AG08396 (cell line): Measurements from ENCODE around the gene TUT4.
"Not testable (repeated sequence)": the region's sequence is repeated elsewhere in the genome, so short reads cannot be mapped to it uniquely, and the experiment has no call there.

Source experiments
- DNase-seq: peaks from one replicate; pipeline ENCODE4 v3.0.0; 2012; ENCODE audit warnings: low spot score, mixed read lengths

The TUT4 gene

GRCh38 chr1:52552505-52553361 is at the start of gene TUT4:
Gene TUT4 (minus strand): TSS chr1:52553092. CDS start chr1:52526280, 26,812 bp downstream.
- peak; percentile 65 for DNase-seq

GRCh38 chr1:52601991-52602855 is 49.3 kb upstream of the TUT4 start, which contains the start of gene GPX7:
Gene GPX7 (plus strand): TSS chr1:52602371. CDS start chr1:52602410, 39 bp downstream.
- DNase-seq: peak; percentile 81

DNA sequence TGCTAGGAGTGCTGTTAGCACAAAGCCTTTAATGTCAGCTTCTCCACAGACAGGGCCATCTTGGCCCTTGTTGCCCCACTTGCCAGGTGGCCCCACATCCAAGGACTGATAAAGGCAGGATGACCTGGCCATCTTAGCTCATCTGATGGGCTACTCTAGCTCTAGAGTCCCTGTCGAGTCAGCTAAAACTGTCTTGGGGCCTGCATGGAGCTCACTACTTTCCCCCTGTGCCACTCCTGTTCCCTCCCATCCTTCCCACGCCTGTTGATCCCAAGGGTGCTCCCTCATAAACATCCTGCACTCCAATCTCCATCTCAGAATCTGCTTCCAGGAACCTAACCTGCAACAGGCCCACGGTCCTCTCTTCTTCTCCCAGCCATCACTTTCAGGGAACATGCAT is 48.6 kb upstream of the TUT4 start:
- no peak for DNase-seq

DNA sequence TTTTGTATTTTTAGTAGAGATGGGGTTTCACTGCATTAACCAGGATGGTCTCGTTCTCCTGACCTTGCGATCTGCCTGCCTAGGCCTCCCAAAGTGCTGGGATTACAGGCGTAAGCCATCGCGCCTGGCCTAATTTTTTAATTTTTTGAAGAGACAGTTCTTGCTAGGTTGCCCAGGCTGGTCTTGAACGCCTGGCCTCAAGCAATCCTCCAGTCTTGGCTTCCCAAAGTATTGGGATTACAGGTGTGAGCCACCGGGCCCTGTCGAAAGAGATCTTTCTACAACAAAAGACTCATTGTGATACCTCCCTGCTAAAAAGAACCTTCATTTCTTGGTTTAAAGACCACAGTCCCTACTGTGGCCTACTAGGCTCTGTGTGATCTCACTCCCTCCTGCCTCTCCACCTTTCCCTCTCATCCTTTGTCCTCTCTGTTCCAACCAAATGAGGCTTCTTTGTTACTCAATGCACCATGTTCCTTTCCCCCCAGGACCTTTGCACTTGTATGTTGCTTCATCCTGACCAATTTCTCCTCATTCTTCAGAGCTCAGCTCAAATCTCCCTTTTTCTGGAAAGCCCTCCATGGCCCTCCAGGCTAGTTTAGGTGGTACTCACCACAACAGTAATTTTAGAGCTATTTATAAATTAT is 47.8 kb upstream of the TUT4 start:
- no peak for DNase-seq

- no peak for DNase-seq
Observed at GRCh38 chr1:52599236-52599635, 46.3 kb upstream of the TUT4 start.

GRCh38 chr1:52598729-52599128 is 45.8 kb upstream of the TUT4 start:
- DNase-seq: no peak

GRCh38 chr1:52597912-52598311 is 45.0 kb upstream of the TUT4 start:
- no peak for DNase-seq

DNA sequence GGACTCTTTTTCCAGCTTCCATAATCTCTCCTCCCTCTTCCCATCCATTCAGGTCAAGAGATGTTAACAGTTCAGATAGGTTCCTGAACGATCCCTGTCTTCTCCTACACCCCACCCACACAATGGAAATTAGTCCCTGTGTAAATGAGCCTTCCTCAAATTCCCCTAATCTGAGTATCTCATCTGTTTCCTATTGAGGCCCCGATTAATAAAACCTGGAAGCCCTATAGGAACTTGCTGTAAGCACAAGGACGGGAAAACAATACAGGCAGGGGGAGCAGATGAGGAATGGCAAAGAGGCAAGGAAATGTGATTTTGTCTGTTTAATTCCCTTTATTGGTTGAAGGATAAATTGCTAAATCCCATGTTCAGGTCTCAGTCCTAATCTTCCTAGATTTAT is 42.2 kb upstream of the TUT4 start:
- DNase-seq: no peak

DNA sequence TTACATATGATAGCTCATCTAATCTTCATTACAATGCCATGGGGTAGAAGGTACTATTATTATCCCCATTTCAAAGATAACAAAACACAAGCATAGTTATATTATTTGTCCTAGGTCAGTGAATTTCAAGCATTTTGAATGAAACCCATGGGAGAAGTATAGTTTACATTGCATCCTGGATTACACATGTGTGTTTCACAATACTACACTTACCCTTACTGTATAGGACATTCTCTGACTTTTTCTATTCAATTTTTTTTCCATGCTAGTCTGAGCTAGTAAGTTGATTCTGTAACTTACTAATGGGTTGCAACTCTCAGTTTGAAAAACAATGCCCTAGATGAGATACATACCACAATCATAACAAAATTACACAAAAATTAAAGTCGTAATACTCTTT is 40.6 kb upstream of the TUT4 start:
- no peak for DNase-seq

- DNase-seq: no peak
Observed at GRCh38 chr1:52592637-52593323, 39.9 kb upstream of the TUT4 start.

GRCh38 chr1:52590266-52590665 is 37.4 kb upstream of the TUT4 start:
- no peak for DNase-seq

DNA sequence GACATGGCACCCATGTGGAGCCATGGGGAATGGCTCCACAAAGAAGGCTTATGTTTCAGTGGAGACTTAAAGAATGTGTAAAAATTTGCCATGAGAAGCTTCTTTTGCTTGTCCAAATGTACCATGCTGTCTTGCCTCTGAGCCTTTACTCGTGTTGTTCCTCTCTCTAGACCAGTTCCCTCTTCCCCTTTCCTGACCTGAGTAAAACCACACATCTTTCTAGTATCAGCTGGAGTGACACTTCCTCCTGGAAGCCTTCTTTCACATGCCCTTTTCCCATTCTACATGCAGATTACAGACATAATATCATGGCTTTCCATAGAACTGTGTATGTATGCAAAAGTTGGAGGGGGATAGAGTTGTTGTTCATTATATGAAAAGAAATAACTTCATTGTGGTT is 35.6 kb upstream of the TUT4 start:
- no peak for DNase-seq

GRCh38 chr1:52588027-52588426 is 35.1 kb upstream of the TUT4 start:
- DNase-seq: no peak

GRCh38 chr1:52585474-52585873 is 32.6 kb upstream of the TUT4 start:
- DNase-seq: no peak

GRCh38 chr1:52582116-52582696 is 29.3 kb upstream of the TUT4 start:
- DNase-seq: no peak

DNA sequence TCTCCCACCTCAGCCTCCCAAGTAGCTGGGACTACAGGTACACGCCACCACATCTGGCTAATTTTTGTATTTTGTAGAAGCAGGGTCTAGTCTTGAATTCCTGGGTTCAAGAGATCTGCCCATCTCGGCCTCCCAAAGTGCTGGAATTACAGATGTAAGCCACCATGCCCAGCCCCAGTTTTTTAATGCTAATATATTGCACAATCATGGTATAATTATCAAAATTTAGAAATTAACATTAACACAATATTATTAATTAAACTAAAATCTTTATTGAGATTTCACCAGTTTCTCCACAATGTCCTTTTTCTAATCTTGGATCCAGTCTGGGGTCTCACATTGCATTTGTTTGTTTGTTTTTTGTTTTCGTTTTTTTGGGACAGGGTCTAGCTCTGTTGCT is 27.4 kb upstream of the TUT4 start:
- no peak for DNase-seq

GRCh38 chr1:52579415-52579814 is 26.5 kb upstream of the TUT4 start:
- no peak for DNase-seq

- not testable (repeated sequence) for DNase-seq
Observed at GRCh38 chr1:52578066-52578465, 25.2 kb upstream of the TUT4 start.

- no peak for DNase-seq
Observed at GRCh38 chr1:52576074-52576473, 23.2 kb upstream of the TUT4 start.

- DNase-seq: peak; percentile 80
Observed at GRCh38 chr1:52574594-52574993, 21.7 kb upstream of the TUT4 start.

GRCh38 chr1:52572387-52572786 is 19.5 kb upstream of the TUT4 start:
- no peak for DNase-seq

- DNase-seq: no peak
Observed at GRCh38 chr1:52571783-52572182, 18.9 kb upstream of the TUT4 start.
